Measurements from ENCODE around the gene ATP11A. TPM values are rescaled to one million over a fixed set of nuclear protein-coding genes. Genes with fewer than 3 reads are reported as not detected.

The ATP11A gene
- total RNA-seq, 1 donor from 2014 or later: 377 TPM

GRCh38 chr13:112873851-112874750, 184.3 kb downstream of the ATP11A start:
- Histone ChIP-seq H3K27ac (peak overlapping the region; percentile 38), H3K9me3 (no peaks in the 10 kb centered on the region), H3K4me3 (no peak overlapping the region), H3K27me3 (no peaks in the 10 kb centered on the region), H3K36me3 (peaks cover 66% of the 10 kb centered on the region), H3K4me1 (no peaks in the 10 kb centered on the region)
- peak; percentile 90 for ATAC-seq
- intact Hi-C loops (cut with DNase I): no loop called here
- TF ChIP-seq, protein P1, sequence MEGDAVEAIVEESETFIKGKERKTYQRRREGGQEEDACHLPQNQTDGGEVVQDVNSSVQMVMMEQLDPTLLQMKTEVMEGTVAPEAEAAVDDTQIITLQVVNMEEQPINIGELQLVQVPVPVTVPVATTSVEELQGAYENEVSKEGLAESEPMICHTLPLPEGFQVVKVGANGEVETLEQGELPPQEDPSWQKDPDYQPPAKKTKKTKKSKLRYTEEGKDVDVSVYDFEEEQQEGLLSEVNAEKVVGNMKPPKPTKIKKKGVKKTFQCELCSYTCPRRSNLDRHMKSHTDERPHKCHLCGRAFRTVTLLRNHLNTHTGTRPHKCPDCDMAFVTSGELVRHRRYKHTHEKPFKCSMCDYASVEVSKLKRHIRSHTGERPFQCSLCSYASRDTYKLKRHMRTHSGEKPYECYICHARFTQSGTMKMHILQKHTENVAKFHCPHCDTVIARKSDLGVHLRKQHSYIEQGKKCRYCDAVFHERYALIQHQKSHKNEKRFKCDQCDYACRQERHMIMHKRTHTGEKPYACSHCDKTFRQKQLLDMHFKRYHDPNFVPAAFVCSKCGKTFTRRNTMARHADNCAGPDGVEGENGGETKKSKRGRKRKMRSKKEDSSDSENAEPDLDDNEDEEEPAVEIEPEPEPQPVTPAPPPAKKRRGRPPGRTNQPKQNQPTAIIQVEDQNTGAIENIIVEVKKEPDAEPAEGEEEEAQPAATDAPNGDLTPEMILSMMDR (IDR thresholded peaks at IDR 0.05): peak; percentile 92
- peak; percentile 85 for DNase-seq

GRCh38 chr13:112874751-112875300, 185.0 kb downstream of the ATP11A start:
- peaks cover 66% of the 10 kb centered on the region for H3K36me3 ChIP-seq
- ATAC-seq: no peak
- TF ChIP-seq, protein P1 (IDR thresholded peaks at IDR 0.05): no peak
- DNase-seq: no peak
- H3K27ac ChIP-seq: no peak overlapping the region
- intact Hi-C loops (cut with DNase I): no loop called here
- H3K4me1 ChIP-seq: no peaks in the 10 kb centered on the region
- H3K4me3 ChIP-seq: no peak overlapping the region
- H3K9me3 ChIP-seq: no peaks in the 10 kb centered on the region
- H3K27me3 ChIP-seq: no peaks in the 10 kb centered on the region

DNA sequence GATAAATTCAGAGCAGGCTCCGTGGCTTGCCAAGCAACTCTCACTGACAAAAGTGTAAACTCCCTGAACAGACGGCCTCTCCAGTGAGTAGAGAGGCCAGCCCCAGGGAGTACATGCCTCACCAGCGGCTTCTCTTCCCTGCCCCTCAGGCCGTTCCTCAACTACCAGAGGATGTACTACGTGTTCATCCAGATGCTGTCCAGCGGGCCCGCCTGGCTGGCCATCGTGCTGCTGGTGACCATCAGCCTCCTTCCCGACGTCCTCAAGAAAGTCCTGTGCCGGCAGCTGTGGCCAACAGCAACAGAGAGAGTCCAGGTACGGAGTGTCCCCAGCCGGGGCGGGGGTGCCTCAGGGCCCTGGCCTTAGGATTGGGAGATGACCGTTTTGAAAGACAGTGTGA, 185.8 kb downstream of the ATP11A start:
- Histone ChIP-seq H3K36me3 (peaks cover 69% of the 10 kb centered on the region), H3K27ac (no peak overlapping the region), H3K9me3 (no peaks in the 10 kb centered on the region), H3K4me3 (no peak overlapping the region), H3K4me1 (no peaks in the 10 kb centered on the region), H3K27me3 (no peaks in the 10 kb centered on the region)
- TF ChIP-seq, protein P1 (IDR thresholded peaks at IDR 0.05): no peak
- intact Hi-C loops (cut with DNase I): no loop called here
- DNase-seq (no peak), ATAC-seq (no peak)

DNA sequence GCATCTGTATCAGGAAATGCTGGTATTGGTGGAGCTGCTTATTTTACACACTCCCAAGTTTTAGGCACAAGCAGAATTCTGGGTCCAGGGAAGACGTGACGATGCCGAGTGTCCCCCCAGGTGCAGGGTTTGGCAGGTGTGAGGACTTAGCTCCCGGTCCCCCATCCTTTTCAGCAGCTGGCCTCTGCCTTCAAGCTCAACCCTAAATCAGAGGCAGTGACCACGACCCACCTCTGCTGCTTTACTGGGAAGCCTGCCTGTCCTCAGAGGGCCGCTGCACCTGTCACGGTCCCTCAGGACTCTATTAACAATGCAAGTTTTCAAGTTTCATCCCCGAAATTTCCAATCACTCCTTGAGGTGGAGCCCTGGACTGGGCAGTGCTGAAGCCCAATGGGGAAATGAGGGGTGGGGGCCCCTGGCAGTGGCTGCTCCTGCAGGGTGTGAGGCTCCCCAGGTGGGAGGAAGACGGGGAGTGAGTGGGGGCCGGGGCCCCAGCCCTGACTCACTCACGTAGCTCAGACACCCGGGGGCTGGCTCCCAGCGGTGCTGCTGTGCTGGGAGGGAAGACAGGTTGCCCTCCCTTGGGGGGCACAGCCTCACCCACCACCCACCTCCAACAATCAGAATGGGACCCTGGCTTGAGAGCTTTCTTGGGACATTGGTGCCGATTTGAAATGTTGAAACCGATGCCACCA, 186.6 kb downstream of the ATP11A start:
- Histone ChIP-seq H3K4me3 (no peak overlapping the region), H3K27ac (no peak overlapping the region), H3K27me3 (no peaks in the 10 kb centered on the region), H3K9me3 (no peaks in the 10 kb centered on the region), H3K4me1 (no peaks in the 10 kb centered on the region), H3K36me3 (peaks cover 70% of the 10 kb centered on the region)
- TF ChIP-seq, protein P1 (IDR thresholded peaks at IDR 0.05): no peak
- no peak for DNase-seq
- ATAC-seq: no peak
- intact Hi-C loops (cut with DNase I): no loop called here

- no peak for ATAC-seq
- intact Hi-C loops (cut with DNase I): no loop called here
- H3K9me3 ChIP-seq: no peaks in the 10 kb centered on the region
- peaks cover 67% of the 10 kb centered on the region for H3K36me3 ChIP-seq
- TF ChIP-seq, protein P1 (IDR thresholded peaks at IDR 0.05): no peak
- H3K27ac ChIP-seq: no peak overlapping the region
- H3K27me3 ChIP-seq: no peaks in the 10 kb centered on the region
- no peak for DNase-seq
- no peak overlapping the region for H3K4me3 ChIP-seq
- no peaks in the 10 kb centered on the region for H3K4me1 ChIP-seq
These were observed 187.2 kb downstream of the ATP11A start for GRCh38 chr13:112877066-112877465.

Data from upper lobe of right lung (tissue), 1 donor.